GM21576 (cell line): Measurements from ENCODE around the gene CEP89.
"Not testable (repeated sequence)": the region's sequence is repeated elsewhere in the genome, so short reads cannot be mapped to it uniquely, and the experiment has no call there.

ENCODE experiments used
- ATAC-seq: cut with Tn5 transposase; IDR thresholded peaks from one replicate; pipeline ENCODE4 v1.9.1; 2021; ENCODE audit warnings: mild to moderate bottlenecking, moderate library complexity; ENCODE audit not compliant: unreplicated experiment

CEP89 gene

DNA sequence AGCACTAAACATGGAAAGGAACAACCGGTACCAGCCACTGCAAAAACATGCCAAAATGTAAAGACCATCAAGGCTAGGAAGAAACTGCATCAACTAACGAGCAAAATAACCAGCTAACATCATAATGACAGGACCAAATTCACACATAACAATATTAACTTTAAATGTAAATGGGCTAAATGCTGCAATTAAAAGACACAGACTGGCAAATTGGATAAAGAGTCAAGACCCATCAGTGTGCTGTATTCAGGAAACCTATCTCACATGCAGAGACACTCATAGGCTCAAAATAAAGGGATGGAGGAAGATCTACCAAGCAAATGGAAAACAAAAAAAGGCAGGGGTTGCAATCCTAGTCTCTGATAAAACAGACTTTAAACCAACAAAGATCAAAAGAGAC, 123.7 kb downstream of the CEP89 start:
- not testable (repeated sequence) for ATAC-seq

DNA sequence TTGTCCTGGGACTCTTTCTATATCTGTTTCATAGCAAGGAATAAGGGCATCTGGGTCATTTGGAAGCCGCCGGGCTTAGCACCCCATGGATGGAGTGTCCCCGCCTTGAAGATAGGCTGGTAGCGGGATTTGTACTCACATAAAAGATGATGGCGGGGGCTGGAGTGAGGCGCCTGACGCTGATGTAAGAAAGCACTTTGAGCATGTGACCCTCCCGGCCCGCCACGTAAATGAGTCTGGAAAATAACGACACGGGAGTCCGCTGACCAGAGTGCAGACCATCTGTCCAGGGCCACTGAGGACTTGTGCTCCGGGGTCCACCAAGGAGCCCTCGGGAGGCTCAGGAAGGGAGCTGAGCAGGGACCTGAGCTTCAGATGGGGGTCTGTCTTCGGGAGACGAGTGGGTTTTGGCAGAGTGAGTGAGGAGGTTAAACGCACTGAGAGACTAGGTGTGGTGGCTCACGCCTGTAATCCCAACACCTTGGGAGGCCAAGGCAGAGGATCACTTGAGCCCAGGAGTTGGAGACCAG, 128.0 kb downstream of the CEP89 start:
- no peak for ATAC-seq

DNA sequence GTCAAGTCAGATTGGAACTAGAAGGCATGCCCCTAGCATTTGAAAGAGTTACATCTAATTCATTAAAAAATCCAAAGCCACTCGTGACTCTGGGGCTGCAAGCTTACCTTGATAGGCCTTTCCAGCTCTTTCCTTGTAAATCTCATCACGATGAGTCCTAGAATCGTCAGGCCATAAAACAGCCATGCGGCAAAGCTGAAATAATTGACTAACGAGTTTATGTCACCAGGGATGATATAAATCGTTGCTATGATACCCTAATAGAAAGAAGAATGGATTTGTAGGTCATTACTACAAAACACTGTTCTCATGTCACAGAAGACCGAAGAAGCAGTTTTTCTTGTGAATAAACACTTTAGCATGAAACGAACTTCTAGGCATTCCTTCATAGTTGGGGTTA, 129.7 kb downstream of the CEP89 start:
- no peak for ATAC-seq

DNA sequence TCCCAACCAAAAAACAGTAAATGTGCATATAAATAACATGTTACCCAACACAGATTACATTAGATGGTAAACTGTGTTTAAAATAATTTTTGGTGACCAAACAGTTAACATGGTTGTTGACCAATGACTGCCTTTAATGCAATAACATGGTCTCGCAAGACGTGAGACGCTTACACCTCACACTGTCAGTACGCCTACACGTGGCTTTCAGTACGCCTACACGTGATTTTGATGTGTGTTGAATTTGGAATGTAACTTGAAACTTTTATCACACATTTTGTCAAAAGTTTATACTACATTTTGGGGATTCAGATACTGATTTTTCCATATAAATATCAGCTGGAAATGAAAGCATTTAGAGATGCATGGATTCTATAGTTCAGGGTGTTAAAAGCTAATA, 134.2 kb downstream of the CEP89 start:
- ATAC-seq = no peak

DNA sequence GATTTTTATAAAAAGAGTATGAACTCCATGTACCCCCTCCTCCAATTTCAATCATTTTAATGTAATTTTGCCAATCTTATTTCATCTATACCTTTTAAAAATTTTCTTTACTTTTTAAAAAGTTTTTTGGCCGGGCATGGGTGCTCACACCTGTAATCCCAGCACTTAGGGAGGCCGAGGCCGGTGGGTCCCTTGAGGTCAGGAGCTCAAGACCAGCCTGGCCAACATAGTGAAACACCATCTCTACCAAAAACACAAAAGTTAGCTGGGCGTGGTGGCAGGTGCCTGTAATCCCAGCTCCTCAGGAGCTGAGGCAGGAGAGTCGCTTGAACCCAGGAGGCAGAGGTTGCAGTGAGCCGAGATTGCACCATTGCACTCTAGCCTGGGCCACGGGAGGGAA, 138.4 kb downstream of the CEP89 start:
- ATAC-seq = not testable (repeated sequence)

DNA sequence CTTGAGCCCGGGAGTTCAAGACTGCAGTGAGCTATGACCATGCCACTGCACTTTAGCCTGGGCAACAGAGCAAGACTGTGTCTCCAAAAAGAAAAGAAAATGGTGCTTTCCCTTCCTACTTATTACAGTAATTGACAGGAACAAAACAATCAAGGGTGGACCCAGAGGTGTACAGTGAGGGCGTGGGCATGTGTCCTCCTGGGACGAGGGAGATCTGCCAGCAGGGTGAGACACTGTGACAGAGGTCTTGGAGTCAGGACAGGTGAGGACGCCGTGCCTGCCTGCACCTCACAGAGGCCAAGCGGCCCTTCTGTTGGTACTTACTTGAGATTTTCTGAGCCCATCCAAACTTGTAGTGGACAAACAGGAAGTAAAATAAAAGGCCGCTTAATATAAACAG, 138.9 kb downstream of the CEP89 start:
- ATAC-seq = not testable (repeated sequence)

DNA sequence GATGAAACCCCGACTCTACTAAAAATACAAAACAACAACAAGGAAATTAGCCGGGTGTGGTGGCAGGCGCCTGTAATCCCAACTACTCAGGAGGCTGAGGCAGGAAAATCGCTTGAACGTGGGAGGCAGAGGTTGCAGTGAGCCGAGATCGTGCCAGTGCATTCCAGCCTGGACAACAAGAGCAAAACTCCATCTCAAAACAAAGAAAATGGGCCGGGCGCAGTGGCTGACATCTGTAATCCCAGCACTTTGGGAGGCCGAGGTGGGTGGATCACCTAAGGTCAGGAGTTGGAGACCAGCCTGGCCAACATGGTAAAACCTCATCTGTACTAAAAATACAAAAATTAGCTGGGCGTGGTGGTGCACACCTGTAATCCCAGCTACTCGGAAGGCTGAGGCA, 139.7 kb downstream of the CEP89 start:
- ATAC-seq = not testable (repeated sequence)

DNA sequence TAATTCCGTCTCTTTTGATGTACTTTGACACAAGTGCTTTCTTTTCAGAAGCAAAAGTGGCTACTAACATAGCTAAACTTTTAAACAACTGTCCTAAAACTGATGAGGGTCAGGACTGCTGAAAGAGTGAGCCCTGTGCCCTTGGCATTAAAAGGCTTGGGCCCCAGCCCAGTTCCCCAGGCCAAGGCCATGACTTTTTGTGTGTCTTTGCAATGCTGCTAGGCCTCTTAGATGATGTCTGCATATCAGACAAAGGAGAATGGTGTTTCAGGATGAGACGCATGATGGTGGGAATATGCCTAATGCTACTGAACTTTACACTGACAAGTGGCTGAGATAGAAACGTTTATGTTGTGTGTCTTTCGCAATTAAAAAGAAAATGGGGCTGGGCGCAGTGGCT, 140.1 kb downstream of the CEP89 start:
- ATAC-seq = no peak

DNA sequence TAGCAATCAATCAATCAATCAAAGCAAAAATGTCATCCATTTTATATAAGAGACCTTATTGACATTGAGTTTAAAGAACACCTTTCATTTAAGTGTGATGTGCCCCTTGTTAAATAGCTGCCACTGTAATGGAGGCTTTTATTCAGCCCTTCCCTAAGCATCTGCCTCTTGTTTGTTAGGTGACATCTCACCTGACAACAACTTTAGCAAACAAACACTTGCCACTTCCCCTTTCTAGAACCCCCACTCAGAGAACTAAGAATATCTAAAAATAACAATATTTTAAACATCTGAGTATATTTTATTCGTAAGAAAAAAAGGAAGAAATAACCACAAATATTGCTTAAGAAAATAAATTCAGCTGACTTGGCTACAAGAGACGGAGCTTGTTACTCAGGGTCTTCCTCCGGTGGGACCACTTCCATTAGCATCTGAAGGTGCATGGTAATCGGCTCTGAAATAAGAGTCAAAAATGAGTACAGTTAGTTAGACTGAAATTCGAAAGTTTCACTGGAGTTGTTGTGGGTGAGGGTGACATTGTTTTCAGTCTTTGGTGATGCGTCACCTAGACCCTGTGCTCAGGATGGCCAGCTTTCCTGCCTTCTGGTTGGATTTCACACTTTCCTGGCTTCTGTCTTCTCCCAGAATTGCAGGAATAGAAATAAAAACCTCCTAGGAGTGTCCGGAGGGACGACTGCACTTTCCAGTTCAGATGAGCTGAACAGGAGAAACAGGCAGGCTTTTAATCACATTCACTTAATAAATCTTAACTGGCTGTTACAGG, 141.3 kb downstream of the CEP89 start:
- ATAC-seq = no peak

DNA sequence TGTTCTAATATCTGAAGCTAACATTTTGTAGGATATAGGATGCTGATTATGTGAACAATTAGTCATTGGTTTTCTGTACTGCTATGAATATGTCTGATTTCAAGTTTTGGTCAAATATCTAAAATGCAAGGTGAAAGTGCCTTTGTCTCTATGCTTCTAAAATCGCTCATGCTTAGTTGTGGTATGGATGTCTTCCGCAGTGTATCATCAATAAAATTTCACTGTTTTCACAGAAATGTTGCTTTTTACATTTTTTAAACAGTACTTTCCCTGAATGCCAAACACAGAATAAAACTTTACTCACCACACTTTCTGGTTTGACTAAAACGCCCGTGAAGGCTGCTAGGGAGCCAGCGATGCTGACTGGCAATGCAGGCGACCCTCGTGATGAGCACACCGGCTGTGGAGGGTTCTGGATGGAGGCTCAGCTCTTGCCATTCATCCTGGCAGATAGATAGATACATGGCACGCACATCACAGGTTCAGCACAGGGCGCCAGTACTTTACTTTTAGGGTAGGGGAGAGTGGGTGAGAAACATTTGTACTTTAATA, 142.3 kb downstream of the CEP89 start:
- no peak for ATAC-seq

DNA sequence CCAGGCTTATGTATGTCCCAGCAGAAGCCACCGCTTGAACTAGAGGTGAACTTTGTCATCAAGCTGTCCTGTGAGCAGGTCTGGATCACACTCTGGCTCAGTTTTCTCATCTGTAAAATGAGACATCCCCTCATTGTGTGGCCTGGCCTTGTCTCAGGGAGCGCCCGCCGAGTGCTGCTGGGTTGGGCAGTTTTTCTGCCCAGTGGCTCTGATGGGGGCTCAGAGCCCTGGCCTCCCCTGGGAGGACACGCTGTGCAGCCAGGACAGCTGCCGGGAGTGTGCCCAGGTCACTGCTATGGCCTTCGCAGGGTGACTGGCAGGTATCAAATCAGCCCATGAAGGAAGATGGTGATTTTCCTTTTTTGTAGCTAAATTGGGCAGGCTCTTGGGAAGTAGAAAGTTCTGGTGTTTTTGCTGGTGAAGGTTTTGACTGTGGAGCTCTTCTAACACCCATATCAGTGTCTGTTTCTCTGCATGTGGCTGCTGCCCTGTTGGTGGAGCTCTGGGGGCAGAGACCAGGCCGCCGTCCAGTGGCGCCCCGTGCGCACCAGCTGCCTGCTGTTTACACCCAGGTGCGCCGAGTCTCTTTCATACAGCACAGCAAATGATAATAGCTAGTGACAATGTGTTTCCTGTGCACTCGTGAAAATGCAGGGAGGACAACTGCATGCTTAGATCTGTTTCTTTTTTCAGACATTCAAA, 143.0 kb downstream of the CEP89 start:
- ATAC-seq = no peak

DNA sequence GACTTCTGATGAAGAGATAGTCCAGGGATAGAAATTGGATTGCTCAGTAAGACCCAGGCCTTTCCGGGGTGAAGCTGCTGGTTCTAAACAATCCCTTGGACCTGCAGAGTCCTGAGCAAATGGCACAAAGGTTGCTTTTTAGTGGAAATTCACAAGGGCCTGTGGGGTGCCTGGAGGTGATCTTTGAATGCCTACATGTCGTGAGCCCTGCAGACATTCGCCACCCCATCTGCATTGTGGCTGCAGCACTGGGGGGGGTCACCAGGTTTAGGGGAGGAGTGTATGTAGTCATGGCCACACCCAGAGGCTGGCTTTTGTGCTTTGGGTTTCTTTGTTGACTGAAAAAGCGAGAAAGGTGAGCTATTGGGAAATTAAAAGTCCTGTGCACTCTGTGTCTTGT, 143.6 kb downstream of the CEP89 start:
- ATAC-seq = no peak
